PC-3 (cell line): ENCODE measurements around the gene MAST2.
A peak's percentile ranks its signal among the peaks of the same experiment; 100 is the strongest.

ENCODE experiments used
- CTCF ChIP-seq: fragments of 300-600 bp; sonication (generic); conservative IDR thresholded peaks from 2 replicates; pipeline ENCODE4 v1.5.1; 2017; ENCODE audit warnings: antibody characterized with exemption, low read depth, mild to moderate bottlenecking, low read length
- EZH2phosphoT487 ChIP-seq: fragments of 300-600 bp; sonication (generic); IDR thresholded peaks from 2 replicates; pipeline ENCODE4 v1.6.1; 2018; ENCODE audit warnings: mild to moderate bottlenecking, antibody characterized with exemption, low read length, borderline replicate concordance

DNA sequence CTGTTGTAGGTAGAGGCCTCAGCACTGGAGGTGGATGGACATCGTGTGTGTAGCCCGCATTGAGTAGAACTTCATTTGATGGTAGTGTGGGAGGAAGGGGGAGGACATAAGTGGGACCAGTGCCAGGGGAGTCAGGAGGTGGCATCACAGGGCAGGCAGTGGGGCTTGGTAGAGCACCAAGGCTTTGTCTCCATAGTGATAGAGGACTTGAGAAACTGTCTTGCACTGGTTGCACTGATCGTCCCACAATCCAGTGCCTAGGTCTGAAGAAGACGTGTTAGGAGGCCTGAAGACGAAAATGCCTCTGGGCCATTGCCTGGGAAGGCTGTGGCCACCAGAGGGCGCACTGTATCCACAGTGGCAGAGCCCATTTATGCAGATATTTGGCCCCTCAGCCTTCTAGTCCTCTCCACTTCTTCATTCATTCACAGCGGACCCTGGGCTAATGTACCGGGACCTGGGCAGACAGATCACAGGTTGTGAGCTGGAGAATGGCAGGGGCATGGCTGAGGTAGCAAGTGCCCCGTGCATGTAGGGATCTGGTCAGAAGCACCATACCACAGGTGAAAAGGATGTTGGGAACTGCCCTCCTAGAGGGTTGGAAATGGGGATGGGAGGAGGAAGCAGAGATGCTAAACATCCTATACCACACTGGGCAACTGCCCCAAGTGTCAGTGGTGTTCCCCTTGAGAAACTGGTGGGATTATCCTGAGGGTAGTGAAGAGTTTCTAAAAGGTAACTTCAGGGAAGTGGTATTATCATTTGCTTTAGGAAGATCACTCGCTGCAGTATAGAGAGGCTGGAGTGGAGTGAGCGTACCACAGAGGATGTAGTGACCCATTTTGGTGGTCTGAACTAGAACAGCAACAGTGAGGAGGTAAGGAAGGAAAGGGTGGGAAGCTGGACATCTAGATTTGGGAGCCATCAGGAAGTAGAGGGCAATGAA lies 233.8 kb downstream of the MAST2 start:
- TF ChIP-seq CTCF (peak; percentile 98), EZH2phosphoT487 (no peak)
